Measurements from ENCODE around the gene PPP1R12B.
"Not testable (repeated sequence)": the region's sequence is repeated elsewhere in the genome, so short reads cannot be mapped to it uniquely, and the experiment has no call there.

PPP1R12B gene

DNA sequence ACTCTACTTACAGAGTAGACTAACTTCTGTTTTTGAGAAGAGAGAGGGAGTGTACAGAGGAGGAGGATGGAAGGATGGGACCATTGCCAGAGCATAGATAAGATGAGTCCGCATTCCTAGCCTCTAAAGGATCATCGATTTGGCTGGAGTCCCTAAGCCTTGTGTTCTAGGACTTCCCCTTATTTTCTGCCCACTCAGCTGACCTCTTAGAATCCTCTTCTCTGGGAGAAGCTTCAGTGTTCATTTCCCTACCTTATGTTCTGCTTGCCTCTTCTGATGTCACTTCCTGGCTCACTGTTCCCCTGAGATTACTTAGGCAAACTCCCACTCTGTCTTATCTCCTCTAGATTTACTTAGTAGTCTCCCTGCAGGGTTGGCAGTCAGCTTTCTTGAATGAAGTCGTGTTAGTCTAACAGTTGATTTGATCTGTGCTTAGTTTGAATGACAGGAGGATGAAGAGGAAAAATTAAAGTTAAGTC is 205.1 kb downstream of the PPP1R12B start:
- DNase-seq = no peak

GRCh38 chr1:202554619-202555018 is 206.1 kb downstream of the PPP1R12B start:
- not testable (repeated sequence) for DNase-seq

GRCh38 chr1:202556037-202556436 is 207.5 kb downstream of the PPP1R12B start:
- DNase-seq = not testable (repeated sequence)

GRCh38 chr1:202557662-202558061 is 209.2 kb downstream of the PPP1R12B start:
- DNase-seq = not testable (repeated sequence)

DNA sequence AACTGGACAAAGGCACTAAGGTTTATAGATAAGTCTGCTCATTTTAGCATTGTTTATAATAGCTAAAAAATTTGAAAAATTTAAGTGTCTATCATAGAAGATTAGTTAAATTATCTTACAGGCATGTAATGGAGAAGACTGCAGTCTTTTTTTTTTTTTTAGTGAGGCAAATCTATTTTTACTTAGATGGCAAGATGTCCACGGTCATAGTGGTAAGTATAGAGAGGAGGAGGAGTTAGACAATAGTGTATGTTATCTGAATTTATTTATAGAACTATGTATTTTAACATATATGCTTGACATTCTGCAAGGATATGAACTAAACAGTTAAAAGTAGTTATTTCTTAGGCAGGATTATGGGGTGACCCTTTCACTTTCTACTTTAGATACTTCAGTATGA is 212.7 kb downstream of the PPP1R12B start:
- no peak for DNase-seq

DNA sequence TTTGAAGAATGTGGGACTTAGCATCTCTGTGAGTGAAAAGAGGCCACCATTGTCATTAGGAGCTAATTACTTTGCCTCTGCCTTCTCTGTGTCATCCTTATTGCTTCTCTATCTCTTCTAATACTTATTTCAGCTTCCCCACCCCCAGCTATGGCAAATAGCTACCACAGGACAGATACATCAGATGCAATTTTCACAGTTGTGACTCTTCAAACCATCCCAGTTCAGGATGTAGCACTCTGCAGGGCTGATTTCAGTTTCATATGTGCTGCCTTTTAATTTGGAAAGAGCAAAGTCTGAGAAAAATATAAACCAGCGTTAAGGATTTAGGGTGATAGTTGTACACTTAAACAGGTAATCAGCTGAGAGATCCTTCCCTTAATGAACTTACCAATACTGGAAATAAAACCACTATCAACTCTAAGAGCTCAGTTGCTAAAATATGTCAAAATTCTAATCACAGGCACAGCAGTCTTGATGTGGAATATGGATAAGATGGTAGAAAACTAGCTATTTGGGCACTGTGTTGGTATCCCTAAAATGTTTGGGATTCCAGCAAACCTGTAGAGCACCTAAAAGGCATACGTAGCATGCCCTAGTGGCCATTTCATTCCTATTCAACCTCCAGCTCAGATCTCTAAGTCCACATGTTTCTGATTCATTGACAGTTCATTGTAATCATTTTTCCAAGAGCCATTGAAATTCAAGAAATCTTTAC is 213.4 kb downstream of the PPP1R12B start:
- DNase-seq = no peak

GRCh38 chr1:202562444-202563060 is 214.1 kb downstream of the PPP1R12B start:
- no peak for DNase-seq

GRCh38 chr1:202563818-202564217 is 215.3 kb downstream of the PPP1R12B start:
- no peak for DNase-seq

DNA sequence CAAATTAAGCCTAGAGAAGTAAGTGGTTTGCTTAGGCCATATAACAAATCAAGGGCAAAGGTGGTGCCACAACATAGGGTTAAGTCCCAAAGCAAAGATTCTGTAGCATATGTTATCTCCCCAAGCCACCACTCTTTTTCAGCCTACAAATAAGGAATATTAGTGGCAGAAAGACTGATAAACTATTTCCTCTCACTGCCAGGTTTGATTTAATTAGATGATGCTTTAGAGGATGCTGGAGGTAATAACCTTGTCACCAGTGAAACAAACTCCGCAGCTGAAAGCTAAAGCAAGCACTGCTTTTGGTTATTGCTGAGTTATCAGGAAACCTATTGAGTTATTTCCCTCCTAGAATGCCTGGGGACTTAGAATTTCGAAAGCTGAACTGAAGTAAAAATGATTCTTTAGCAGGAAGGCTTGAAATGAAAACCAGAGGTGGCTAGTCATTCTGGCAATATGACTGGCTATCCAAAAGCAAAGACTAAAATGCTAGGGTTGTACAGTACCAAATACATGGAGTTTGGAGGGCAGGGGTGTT is 216.5 kb downstream of the PPP1R12B start:
- DNase-seq = no peak

DNA sequence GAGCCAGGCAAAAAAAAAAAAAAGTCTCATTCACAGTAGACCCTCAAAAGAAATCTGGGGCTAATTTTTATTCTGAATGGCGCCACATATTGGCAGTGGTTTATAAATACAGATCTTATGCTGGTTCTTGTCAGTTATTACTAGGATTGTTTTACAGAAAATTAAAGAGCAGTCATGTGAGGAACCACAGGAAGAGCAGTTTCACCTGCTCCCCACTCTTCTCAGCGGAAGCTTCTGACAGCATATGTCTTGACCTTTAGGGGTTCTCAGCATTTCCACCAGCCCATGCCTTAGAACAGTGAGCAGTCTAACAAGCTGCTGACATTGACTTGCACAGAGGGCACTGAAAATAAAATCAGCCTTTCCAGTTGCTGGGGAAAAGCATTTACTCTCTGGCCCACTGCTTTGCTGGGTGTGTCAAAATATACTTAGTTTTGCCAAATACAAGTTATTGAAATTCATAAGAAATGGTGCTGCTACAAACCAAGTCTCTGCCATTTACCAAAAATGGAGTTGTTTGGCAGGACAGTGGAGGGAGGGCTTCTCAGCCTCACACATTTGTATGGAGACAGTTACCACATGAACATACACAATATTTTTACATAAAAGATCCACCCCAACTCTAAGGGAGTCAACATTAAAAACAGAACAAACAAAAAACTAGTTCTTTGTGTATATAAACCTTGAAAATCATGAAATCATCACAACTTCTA is 217.5 kb downstream of the PPP1R12B start:
- DNase-seq = no peak

- no peak for DNase-seq
These were observed 219.2 kb downstream of the PPP1R12B start for GRCh38 chr1:202567738-202568137.

DNA sequence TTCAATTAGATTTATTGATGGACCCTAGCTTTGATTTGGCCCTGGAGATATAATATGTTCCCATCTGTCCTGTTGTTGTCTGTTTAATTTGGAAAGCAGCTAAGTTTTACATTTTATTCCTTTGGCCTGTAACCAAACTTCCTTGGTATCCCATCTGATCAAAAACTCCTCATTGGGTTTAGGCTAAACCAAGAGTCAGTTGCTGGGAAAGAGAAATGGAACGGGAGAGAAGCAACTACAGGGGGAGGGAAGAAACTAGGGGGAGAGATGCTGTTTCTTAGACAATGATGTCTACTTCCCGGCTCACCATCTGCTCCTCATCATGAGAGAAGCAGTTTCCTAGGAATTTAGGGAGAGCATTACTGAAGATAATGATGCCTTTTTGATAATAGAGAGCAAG is 219.9 kb downstream of the PPP1R12B start:
- no peak for DNase-seq

GRCh38 chr1:202568826-202569225 is 220.3 kb downstream of the PPP1R12B start:
- no peak for DNase-seq

DNA sequence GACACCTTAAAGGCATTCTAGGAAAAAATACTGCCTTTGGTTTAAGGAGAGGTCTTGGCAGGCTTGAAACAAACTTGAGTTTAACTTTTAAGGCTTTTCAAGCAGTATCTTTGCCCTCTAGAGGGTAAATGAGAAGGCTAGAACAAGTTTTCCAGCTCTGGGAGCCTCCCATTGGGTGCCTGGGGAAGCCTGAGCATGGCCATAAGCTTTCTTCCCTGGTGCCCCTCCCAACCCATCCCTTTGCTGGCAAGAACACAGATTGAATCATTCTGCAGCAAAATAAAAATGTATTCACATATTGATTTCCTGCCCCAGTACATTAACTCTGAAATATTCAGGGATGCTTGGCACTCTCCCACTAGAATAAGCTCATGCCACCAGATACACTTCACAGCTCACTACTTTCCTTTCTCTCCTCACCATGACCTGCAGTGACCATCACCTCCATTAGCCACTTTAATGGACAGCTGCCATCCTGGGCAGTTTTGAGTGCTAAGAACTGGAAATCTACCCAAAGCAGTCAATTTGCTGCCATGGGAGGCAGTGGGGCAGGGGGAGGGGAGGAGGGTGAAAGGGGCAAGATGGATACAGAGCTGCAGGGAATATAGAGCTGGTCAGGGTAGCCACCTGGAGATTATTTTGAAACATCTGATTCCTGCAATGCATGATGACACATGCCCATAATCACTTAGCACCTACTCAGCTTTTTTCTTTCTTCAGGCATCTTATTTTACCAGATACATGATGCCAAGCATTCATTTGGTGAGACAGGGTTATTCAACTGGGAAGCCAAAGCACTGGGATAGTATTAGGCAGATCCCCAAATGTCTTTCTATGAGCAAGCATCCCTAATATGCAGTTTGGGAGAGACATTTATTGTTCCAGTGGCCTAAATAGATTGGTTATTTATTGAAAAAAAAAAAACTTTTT is 221.2 kb downstream of the PPP1R12B start:
- no peak for DNase-seq

GRCh38 chr1:202571719-202572339 is 223.3 kb downstream of the PPP1R12B start:
- DNase-seq = peak in 7 of 51 donors; percentile 2 to 36 (median 17)

DNA sequence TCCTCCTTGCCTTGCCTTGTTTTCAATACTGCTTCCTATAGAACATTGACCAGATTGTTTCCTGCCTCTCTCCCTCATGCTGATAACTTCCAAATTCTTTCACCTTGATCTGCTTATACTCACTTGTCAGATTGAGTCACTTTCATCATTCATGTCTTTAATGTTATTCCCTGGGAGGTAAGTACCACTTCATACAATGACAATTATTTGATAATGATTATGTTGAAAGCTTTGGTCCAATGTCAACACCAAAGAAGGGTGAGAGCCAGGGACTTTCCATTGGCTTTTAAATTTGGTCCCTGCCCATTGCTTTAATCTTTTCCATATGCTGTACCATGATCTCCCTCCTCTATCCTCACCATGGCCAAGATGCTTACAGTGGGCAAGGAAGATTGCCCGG is 224.4 kb downstream of the PPP1R12B start:
- no peak for DNase-seq

GRCh38 chr1:202575918-202576653 is 227.6 kb downstream of the PPP1R12B start:
- no peak for DNase-seq

DNA sequence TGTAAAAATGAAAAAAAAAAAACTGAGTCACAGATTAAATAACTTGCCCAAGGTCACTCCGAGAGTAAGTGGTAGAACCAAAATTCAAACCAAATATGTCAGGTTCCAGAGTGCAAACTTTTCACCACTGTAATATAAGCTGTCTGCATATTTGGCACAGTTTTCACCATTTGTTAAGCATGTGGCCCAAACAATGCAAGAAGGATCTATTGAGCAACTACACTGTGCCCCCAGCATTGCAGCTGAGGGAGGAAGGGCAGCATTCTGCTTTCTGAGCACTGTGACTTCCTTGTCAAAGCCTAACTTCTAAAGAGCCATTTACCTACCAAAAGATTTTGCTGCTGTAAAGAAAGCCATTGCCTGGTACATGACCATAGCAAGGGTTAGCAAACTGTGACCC is 228.3 kb downstream of the PPP1R12B start:
- no peak for DNase-seq

DNA sequence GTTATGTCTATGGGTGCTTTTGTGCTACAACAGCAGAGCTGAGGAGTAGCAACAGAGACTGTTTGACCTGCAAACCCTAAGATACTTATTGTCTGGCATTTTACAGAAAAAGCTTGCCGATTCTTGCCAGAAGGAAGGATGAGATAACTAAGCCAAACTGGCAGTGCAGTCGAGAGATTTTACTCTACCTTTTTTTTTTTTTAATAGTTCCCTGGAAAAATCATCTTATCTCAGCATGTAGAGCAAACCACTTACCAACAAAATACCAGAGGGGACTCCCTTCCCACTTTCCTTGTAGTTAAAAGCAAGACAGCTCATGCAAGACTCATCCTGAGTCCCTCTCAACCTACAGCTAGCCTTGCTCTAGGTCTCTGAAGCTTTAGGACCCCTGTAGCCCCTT is 228.9 kb downstream of the PPP1R12B start:
- DNase-seq = no peak

DNA sequence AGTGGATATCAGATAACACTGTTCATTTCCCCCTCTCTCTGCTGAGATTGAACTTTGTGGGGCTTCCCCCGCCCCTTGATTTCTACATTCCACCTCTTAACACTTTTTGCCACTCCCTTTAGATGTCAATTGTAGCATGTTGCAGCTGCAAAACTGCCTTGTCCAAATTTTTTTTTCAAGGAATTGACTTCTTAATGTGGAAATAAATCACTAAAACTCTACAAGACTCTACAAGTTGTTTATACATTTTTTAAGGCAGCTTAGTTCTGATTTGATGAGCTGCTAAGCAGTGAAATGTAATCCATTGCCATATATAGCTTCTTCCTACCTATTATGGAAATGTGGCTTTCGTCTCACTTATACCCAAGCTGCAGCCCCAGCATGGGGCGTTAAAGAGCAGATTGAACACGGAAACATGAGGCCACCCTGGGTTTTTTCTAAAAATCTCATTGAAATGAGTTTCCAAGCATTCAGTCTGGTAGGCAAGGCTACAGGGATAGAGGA is 229.6 kb downstream of the PPP1R12B start:
- DNase-seq = no peak
